Activated CD4-positive, alpha-beta T cell treated with anti-CD3 and anti-CD28 coated beads for 36 hours (primary cell): Measurements from ENCODE around the gene ENTHD1. TPM values are rescaled to one million over a fixed set of nuclear protein-coding genes. Genes with fewer than 3 reads are reported as not detected.

Experiments
- ATAC-seq: fragments of 200-7000 bp; cut with Tn5 transposase; one replicate; pipeline ENCODE4 v1.10.0; 2021; ENCODE audit warnings: mild to moderate bottlenecking, moderate library complexity
- CTCF ChIA-PET: fragments of 350-600 bp; sonication (Branson Sonifier 250); formaldehyde crosslinking; loops from one replicate; lab custom pipeline; 2021; ENCODE audit warnings: antibody characterized with exemption; lab: Charles Lee
- POLR2A ChIA-PET: fragments of 350-600 bp; sonication (Branson Sonifier 250); formaldehyde crosslinking; loops from one replicate; lab custom pipeline; 2021; ENCODE audit warnings: antibody characterized with exemption, inconsistent platforms; lab: Charles Lee
- DNase-seq: peaks from one replicate; pipeline ENCODE4 v3.0.0-alpha.2; 2020
- H3K27ac Mint-ChIP-seq: one replicate; pipeline ENCODE4 v1.8.0; 2021; ENCODE audit warnings: mixed read lengths
- H3K27me3 Mint-ChIP-seq: one replicate; pipeline ENCODE4 v1.8.0; 2021; ENCODE audit warnings: mixed read lengths
- H3K36me3 Mint-ChIP-seq: one replicate; pipeline ENCODE4 v1.8.0; 2021; ENCODE audit warnings: low read depth, mixed read lengths
- H3K4me1 Mint-ChIP-seq: one replicate; pipeline ENCODE4 v1.8.0; 2021; ENCODE audit warnings: mixed read lengths
- H3K4me3 Mint-ChIP-seq: one replicate; pipeline ENCODE4 v1.8.0; 2021; ENCODE audit warnings: mild to moderate bottlenecking, moderate library complexity, mixed read lengths
- H3K9me3 Mint-ChIP-seq: one replicate; pipeline ENCODE4 v1.8.0; 2021; ENCODE audit warnings: low read depth, mixed read lengths
- intact Hi-C, 2 experiments: fragments of 100-400 bp; cut with DNase I in 1 of 2; cut with micrococcal nuclease in 1 of 2; formaldehyde crosslinking; loops; one replicate each; pipeline versions ENCODE4 v1.14.2 to v1.15.1; 2022 to 2024; cut with DNase I, micrococcal nuclease
- total RNA-seq, 2 experiments: library from RNA; stranded (reverse); gene quantifications; one replicate each; pipeline ENCODE4 v1.2.3, GENCODE V29; 2021

ENTHD1 gene
- total RNA-seq, 2 experiments from 2014 or later, result 0.59 to 0.70 TPM

DNA sequence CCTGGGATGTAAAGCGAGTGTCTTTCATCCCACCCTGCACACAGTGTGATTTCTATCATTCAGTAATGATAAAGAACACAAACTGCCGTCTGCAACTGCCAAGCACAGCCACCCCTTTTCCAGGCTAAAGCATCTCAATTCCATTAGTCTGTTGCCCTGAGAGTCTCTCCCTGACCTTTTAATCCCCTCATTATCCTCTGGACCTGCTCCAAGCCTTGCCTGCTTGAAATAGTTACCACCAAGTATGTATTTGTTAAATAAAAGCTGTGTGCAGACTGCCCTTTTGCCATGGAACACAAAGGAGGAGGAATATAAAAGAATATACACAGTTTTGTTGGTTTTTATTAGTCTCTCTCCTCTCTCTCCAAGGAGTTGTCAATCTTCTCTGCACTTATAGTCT, 20.3 kb upstream of the ENTHD1 start:
- H3K27ac Mint-ChIP-seq, result peak overlapping the region; percentile 100
- H3K27me3 Mint-ChIP-seq, result no peaks in the 10 kb centered on the region
- no peak for DNase-seq
- H3K4me3 Mint-ChIP-seq, result peak overlapping the region; percentile 62
- H3K36me3 Mint-ChIP-seq, result peaks cover 3% of the 10 kb centered on the region
- ATAC-seq, result no peak
- peaks cover 90% of the 10 kb centered on the region for H3K4me1 Mint-ChIP-seq
- peaks cover 3% of the 10 kb centered on the region for H3K9me3 Mint-ChIP-seq
- CTCF ChIA-PET, result interaction anchor here (1.1 to 5.7 kb wide), 3 partner anchors 10 to 22 kb away, joined by 3 to 38 read pairs (median 6); no protein-coding TSS in a partner anchor
- POLR2A ChIA-PET, result no interaction called here
- intact Hi-C loops, result no loop called here

DNA sequence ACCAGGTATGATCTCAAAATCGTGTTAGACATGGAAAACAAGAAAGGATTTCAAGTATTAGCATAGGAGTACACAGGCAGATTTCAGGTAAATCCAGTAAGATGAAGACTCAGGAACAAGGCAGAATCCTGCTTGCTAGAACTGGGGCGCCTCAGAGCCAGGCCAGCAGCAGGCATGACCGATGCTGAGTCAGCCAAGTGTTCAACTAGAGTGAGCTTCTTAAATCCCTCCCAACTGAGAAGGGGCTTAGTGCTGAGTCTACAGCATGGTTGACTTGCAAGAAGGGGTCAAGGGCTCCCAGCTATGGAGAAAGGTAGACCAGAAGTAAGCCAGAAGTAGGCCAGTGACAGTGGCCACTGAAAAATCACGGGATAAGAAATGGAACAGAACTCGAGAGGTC, 19.8 kb upstream of the ENTHD1 start:
- H3K4me3 Mint-ChIP-seq, result peak overlapping the region; percentile 62

DNA sequence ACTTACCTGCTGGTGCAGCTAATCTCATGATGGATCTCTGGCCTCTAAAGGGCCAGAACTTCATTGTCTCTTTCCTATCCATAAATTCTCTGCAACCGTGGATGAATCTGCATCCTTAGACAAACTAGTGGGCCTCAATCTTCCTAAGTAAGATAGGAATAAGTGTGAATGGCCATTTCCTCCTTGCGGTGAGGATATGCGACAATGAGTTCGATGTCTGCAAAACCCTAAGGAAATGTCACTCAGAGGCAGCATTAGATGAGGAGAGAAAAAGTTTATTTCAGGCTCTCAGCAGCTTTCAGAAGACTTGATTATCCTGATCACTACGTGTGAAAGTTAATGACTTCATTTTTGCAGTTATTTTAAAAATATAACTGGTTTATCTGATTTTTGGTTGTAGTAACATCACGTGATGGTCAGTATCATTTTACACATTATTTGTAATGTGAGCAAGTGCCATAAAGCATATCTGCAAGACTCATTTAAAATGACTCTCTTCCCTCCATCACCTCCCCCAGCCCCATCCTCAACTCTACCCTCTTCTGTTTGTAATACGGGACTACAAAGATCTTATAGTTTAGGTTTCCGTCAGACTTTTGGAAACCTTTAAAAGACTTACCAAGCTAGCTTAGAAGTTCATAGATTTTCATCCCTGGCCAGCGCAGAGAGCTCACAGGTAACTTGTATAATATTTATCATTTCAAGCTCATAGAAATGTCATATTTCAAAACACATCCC, 17.5 kb upstream of the ENTHD1 start:
- Mint-ChIP-seq H3K4me1 (peaks cover 84% of the 10 kb centered on the region), H3K4me3 (peak overlapping the region; percentile 62), H3K9me3 (peaks cover 3% of the 10 kb centered on the region), H3K36me3 (peaks cover 3% of the 10 kb centered on the region), H3K27me3 (no peaks in the 10 kb centered on the region), H3K27ac (peak overlapping the region; percentile 100)
- intact Hi-C loops, result loop anchor here (1.0 to 2.0 kb wide), 2 partner anchors 9 to 16 kb away; no protein-coding TSS in a partner anchor
- POLR2A ChIA-PET, result interaction anchor here (0.6 to 0.7 kb wide), 4 partner anchors 10 to 654 kb away, joined by 3 to 7 read pairs (median 3); no protein-coding TSS in a partner anchor
- CTCF ChIA-PET, result interaction anchor here (0.6 to 3.5 kb wide), 9 partner anchors 10 to 88 kb away, joined by 3 to 12 read pairs (median 3); no protein-coding TSS in a partner anchor
- ATAC-seq (no peak), DNase-seq (peak; percentile 66)

More for the DNA sequence above, 19.8 kb upstream of the ENTHD1 start:
- intact Hi-C loops, result no loop called here
- no peak for ATAC-seq
- Mint-ChIP-seq H3K9me3 (peaks cover 3% of the 10 kb centered on the region), H3K27me3 (no peaks in the 10 kb centered on the region), H3K36me3 (peaks cover 3% of the 10 kb centered on the region), H3K4me1 (peaks cover 91% of the 10 kb centered on the region), H3K27ac (peak overlapping the region; percentile 100)
- CTCF ChIA-PET, result interaction anchor here (2.1 to 3.5 kb wide), 3 partner anchors 8 to 14 kb away, joined by 6 to 12 read pairs (median 9); no protein-coding TSS in a partner anchor
- no peak for DNase-seq
- POLR2A ChIA-PET, result no interaction called here

DNA sequence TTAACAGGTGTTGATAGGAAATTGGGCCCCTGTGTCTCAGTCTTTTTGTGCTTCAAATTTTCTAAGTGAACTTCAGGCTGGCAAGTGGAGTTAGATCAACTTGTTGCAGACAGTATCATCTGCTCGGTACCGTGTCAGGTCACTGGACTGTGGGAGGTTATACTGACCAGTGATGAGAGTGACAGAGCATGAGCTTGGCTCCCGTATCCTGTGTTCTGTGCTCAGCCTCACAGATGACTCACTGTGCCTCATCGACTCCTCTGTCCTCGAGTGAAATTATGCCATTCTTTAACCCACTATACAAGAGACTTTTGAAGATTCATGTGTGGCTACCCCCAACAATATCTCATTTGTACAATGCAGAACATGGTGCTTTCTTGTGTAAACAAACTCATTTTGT, 15.2 kb upstream of the ENTHD1 start:
- H3K4me1 Mint-ChIP-seq, result peaks cover 75% of the 10 kb centered on the region
- peak overlapping the region; percentile 86 for H3K4me3 Mint-ChIP-seq
- intact Hi-C loops, result loop anchor here (1.0 to 10.0 kb wide), 6 partner anchors 9 to 591 kb away; partner anchors contain the start of genes RPS19BP1 (in 2 of the 2), RPL3 (in 1 of the 2) and TMA7B (in 1 of the 2)
- no peaks in the 10 kb centered on the region for H3K27me3 Mint-ChIP-seq
- H3K36me3 Mint-ChIP-seq, result peaks cover 1% of the 10 kb centered on the region
- ChIA-PET POLR2A (interaction anchor here (0.6 to 1.5 kb wide), 4 partner anchors 12 to 135 kb away, joined by 3 to 8 read pairs (median 6); no protein-coding TSS in a partner anchor), CTCF (interaction anchor here (1.2 to 2.5 kb wide), 11 partner anchors 9 to 374 kb away, joined by 3 to 11 read pairs (median 3); no protein-coding TSS in a partner anchor)
- peak; percentile 71 for DNase-seq
- peaks cover 3% of the 10 kb centered on the region for H3K9me3 Mint-ChIP-seq
- H3K27ac Mint-ChIP-seq, result peak overlapping the region; percentile 100
- peak; percentile 50 for ATAC-seq

DNA sequence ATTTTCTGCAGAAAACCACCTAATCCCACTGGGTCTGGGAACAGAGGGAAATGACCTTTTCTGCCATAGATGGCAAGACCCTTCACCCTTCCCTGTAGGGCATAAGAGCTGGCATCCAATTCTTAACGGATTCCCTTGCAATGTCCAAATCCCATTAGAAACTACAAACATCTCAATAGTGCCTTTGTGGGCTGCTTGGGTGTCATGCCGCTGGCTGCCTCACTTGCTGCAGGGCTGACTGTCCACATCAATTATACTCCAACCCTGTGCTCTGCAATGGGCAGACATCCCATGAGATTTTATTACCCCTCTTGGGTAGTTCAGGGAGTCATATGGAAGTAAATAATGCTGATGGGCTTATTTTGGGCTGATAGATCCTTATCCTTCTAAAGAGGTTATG, 14.6 kb upstream of the ENTHD1 start:
- Mint-ChIP-seq H3K4me1 (peaks cover 69% of the 10 kb centered on the region), H3K9me3 (peaks cover 3% of the 10 kb centered on the region), H3K27me3 (no peaks in the 10 kb centered on the region), H3K27ac (peak overlapping the region; percentile 100), H3K36me3 (peaks cover 1% of the 10 kb centered on the region), H3K4me3 (peak overlapping the region; percentile 86)
- ATAC-seq (no peak), DNase-seq (peak; percentile 49)
- ChIA-PET CTCF (interaction anchor here (0.7 to 2.5 kb wide), 9 partner anchors 10 to 438 kb away, joined by 3 to 11 read pairs (median 5); no protein-coding TSS in a partner anchor), POLR2A (interaction anchor here (1.1 to 1.5 kb wide), 4 partner anchors 12 to 136 kb away, joined by 3 to 8 read pairs (median 6); no protein-coding TSS in a partner anchor)
- intact Hi-C loops, result loop anchor here (2.0 to 10.0 kb wide), 5 partner anchors 53 to 591 kb away; partner anchors contain the start of genes RPS19BP1 (in 2 of the 2), RPL3 (in 1 of the 2) and TMA7B (in 1 of the 2)

DNA sequence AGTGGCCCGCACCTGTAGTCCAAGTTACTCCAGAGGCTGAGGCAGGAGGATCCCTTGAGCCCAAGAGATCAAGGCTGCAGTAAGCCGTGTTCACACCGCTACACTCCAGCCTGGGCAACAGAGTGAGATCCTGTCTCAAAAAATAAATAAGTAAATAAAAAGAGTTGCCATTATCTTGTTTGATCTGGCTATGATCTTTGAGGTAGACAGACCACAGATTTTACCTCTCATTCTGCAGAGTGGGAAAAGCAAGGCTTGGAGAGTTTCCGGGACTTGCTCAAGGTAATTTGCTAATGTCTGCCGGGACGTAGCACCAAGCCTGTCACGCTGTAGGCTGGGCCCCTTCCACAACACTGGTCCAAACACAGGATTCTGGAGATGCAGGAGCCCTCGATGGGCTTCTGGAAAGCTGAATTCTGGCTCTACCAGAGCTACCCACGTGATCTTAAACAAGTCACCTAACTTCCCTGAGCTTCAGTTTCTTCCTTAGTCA, 14.1 kb upstream of the ENTHD1 start:
- H3K9me3 Mint-ChIP-seq, result peaks cover 3% of the 10 kb centered on the region
- CTCF ChIA-PET, result interaction anchor here (0.7 to 2.5 kb wide), 8 partner anchors 10 to 438 kb away, joined by 3 to 11 read pairs (median 6); no protein-coding TSS in a partner anchor
- no peaks in the 10 kb centered on the region for H3K27me3 Mint-ChIP-seq
- H3K4me3 Mint-ChIP-seq, result peak overlapping the region; percentile 86
- H3K36me3 Mint-ChIP-seq, result peaks cover 2% of the 10 kb centered on the region
- peak overlapping the region; percentile 100 for H3K27ac Mint-ChIP-seq
- POLR2A ChIA-PET, result interaction anchor here (1.1 to 1.5 kb wide), 3 partner anchors 18 to 136 kb away, joined by 3 to 7 read pairs (median 4); no protein-coding TSS in a partner anchor
- peaks cover 64% of the 10 kb centered on the region for H3K4me1 Mint-ChIP-seq
- ATAC-seq, result peak; percentile 13
- no peak for DNase-seq
- intact Hi-C loops, result loop anchor here (2.0 to 10.0 kb wide), 6 partner anchors 53 to 590 kb away; partner anchors contain the start of genes RPS19BP1 (in 2 of the 2), RPL3 (in 1 of the 2) and TMA7B (in 1 of the 2)

DNA sequence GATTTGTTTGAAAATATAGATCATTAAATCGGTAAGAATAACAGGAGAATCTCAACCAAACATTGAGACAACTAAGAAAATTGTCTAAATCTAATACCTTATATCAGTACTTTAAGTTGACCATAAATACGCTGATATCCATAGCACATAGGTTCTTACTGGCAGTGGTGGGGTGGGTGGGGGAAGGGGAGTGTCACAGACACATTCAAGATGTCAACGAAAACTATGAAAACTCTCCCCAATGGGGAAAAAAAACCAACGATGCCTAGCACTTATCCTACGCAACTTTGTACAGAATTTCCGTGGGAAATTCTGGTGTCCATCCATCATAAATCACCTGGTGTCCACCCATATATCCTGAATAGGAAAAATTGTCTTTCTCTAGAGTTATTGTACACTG, 13.5 kb upstream of the ENTHD1 start:
- H3K4me1 Mint-ChIP-seq, result peaks cover 58% of the 10 kb centered on the region
- DNase-seq (peak; percentile 76), ATAC-seq (no peak)
- peak overlapping the region; percentile 100 for H3K27ac Mint-ChIP-seq
- peak overlapping the region; percentile 86 for H3K4me3 Mint-ChIP-seq
- POLR2A ChIA-PET, result interaction anchor here (1.1 to 1.5 kb wide), 3 partner anchors 14 to 26 kb away, joined by 3 to 7 read pairs (median 4); no protein-coding TSS in a partner anchor
- intact Hi-C loops, result loop anchor here (2.0 to 10.0 kb wide), 5 partner anchors 66 to 590 kb away; partner anchors contain the start of genes RPS19BP1 (in 2 of the 2) and RPL3 (in 1 of the 2)
- H3K9me3 Mint-ChIP-seq, result peaks cover 3% of the 10 kb centered on the region
- H3K27me3 Mint-ChIP-seq, result no peaks in the 10 kb centered on the region
- CTCF ChIA-PET, result interaction anchor here (0.6 to 3.7 kb wide), 7 partner anchors 11 to 372 kb away, joined by 3 to 23 read pairs (median 3); no protein-coding TSS in a partner anchor
- H3K36me3 Mint-ChIP-seq, result peaks cover 3% of the 10 kb centered on the region

DNA sequence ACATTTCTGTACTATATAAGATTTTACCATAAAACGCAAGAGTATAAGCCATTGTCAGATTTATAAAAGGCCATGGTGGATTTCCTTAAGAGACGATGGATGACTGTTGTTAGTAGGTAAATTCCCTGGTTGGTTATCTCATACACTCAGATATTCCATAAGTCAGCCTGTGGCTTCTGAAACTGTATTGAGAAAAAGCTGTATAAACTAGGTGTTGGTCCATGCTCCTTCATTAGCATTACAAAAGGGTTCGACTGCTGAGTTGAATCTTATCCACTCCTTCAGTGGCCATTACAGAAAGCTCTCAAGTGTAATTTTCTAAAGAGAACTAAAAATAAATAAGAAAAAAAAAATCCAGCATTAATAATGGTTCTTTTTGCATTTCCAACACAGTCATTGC, 12.6 kb upstream of the ENTHD1 start:
- POLR2A ChIA-PET, result interaction anchor here (0.6 to 1.7 kb wide), 6 partner anchors 9 to 95 kb away, joined by 3 to 7 read pairs (median 3); no protein-coding TSS in a partner anchor
- Mint-ChIP-seq H3K4me3 (peak overlapping the region; percentile 86), H3K36me3 (peaks cover 8% of the 10 kb centered on the region), H3K4me1 (peaks cover 50% of the 10 kb centered on the region), H3K27ac (peak overlapping the region; percentile 100), H3K27me3 (no peaks in the 10 kb centered on the region), H3K9me3 (peaks cover 3% of the 10 kb centered on the region)
- intact Hi-C loops, result loop anchor here (1.0 to 10.0 kb wide), 6 partner anchors 14 to 589 kb away; partner anchors contain the start of genes RPS19BP1 (in 2 of the 2) and RPL3 (in 1 of the 2)
- CTCF ChIA-PET, result interaction anchor here (0.6 to 3.7 kb wide), 12 partner anchors 11 to 134 kb away, joined by 3 to 23 read pairs (median 3); no protein-coding TSS in a partner anchor
- DNase-seq (no peak), ATAC-seq (peak; percentile 28)

DNA sequence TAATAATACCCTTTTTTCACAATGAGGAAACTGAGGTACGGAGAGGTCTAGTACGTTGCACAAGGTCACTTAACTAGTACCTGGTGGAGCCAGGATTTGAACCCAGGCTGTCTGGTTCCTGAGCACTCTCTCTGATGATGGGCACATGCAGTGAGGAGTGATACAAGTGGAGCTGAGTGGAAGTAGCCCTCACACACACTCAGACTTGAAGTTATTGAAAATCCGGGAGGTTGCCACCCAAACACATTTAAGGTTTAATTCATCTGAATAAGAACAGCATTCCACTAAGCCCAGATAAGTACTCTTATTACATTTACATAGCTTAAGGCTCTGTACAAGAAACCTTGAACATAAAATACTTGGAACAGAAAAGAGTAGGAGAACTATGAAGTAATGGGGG, 12.1 kb upstream of the ENTHD1 start:
- peak overlapping the region; percentile 86 for H3K4me3 Mint-ChIP-seq
- intact Hi-C loops, result loop anchor here (1.0 to 10.0 kb wide), 7 partner anchors 15 to 588 kb away; partner anchors contain the start of genes RPS19BP1 (in 2 of the 2) and RPL3 (in 1 of the 2)
- H3K27ac Mint-ChIP-seq, result peak overlapping the region; percentile 100
- no peaks in the 10 kb centered on the region for H3K27me3 Mint-ChIP-seq
- peaks cover 3% of the 10 kb centered on the region for H3K9me3 Mint-ChIP-seq
- ATAC-seq, result peak; percentile 27
- ChIA-PET POLR2A (interaction anchor here (1.7 kb wide), 1 partner anchor 12 kb away, joined by 7 read pairs; no protein-coding TSS in a partner anchor), CTCF (interaction anchor here (0.7 to 3.7 kb wide), 8 partner anchors 11 to 134 kb away, joined by 3 to 23 read pairs (median 4); no protein-coding TSS in a partner anchor)
- peaks cover 8% of the 10 kb centered on the region for H3K36me3 Mint-ChIP-seq
- peaks cover 47% of the 10 kb centered on the region for H3K4me1 Mint-ChIP-seq
- DNase-seq, result peak; percentile 50

DNA sequence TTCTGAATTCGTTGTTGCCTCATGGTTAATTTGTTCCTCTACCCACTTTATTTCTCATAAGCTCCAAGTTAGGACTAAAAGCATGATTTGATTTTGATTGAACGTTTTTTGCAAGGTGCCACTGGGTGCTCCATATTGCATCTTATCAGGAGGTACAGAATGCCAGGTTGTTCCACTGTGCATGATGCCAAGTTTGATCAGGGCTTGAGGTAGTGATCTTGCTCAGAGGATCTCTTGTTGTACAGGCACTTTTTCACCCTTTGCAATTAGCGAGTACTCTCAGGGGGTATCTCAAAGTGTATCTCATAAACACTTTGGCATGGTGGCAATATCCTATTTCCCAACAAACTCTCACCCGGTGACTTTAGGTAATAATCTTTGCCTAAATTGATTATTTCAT, 11.3 kb upstream of the ENTHD1 start:
- DNase-seq (no peak), ATAC-seq (no peak)
- POLR2A ChIA-PET, result interaction anchor here (1.7 kb wide), 1 partner anchor 13 kb away, joined by 7 read pairs; no protein-coding TSS in a partner anchor
- no peaks in the 10 kb centered on the region for H3K9me3 Mint-ChIP-seq
- H3K27ac Mint-ChIP-seq, result peak overlapping the region; percentile 100
- H3K27me3 Mint-ChIP-seq, result no peaks in the 10 kb centered on the region
- peaks cover 47% of the 10 kb centered on the region for H3K4me1 Mint-ChIP-seq
- H3K36me3 Mint-ChIP-seq, result peaks cover 8% of the 10 kb centered on the region
- intact Hi-C loops, result loop anchor here (2.0 to 10.0 kb wide), 5 partner anchors 160 to 588 kb away; partner anchors contain the start of genes RPS19BP1 (in 2 of the 2) and RPL3 (in 1 of the 2)
- peak overlapping the region; percentile 86 for H3K4me3 Mint-ChIP-seq
- CTCF ChIA-PET, result interaction anchor here (0.6 to 3.7 kb wide), 8 partner anchors 11 to 302 kb away, joined by 3 to 23 read pairs (median 6); no protein-coding TSS in a partner anchor
